Activated CD4-positive, alpha-beta T cell treated with anti-CD3 and anti-CD28 coated beads for 48 hours (primary cell): Measurements from ENCODE around the gene DYNLL1.
"Not testable (repeated sequence)": the region's sequence is repeated elsewhere in the genome, so short reads cannot be mapped to it uniquely, and the experiment has no call there.

Experiments
- DNase-seq: peaks from one replicate; pipeline ENCODE4 v3.0.0-alpha.2; 2020

The DYNLL1 gene

DNA sequence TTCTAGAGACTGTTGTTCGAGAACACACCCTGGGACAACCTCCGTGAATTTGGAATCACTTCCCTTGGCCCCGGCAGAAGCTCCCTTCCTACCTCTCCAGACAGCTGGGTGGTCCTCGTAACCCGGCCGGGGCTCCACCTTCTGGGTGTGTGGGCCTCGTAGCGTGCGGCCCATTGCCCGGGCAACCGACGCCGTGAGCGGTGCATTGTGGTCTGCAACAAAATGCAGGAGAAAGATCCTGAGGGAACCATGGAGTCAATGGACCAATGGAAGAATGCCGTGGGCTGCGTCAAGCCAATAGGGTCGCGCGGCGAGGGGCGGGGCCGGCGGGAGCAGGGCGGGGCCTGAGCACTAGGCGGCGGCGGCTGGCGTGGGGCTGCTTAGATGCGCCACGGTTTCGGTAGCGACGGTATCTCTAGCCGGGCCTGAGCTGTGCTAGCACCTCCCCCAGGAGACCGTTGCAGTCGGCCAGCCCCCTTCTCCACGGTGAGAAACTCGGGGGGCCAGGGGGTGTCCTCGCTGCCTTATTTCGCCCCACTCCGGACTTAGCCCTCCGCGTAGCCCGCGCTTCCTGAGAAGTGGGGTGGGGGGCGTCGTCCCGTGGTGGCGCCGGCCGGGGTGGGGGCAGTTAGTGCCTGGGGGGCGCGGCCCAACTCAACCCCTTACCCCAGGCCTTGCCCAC lies at the start of gene DYNLL1:
Gene DYNLL1, plus strand, starts transcription at position 383 of the 682 bp plus-strand sequence. CDS start 309 bp downstream, outside the sequence.
- peak; percentile 99 for DNase-seq

- not testable (repeated sequence) for DNase-seq
Observed at GRCh38 chr12:120446844-120447178, 49.1 kb upstream of the DYNLL1 start.

DNA sequence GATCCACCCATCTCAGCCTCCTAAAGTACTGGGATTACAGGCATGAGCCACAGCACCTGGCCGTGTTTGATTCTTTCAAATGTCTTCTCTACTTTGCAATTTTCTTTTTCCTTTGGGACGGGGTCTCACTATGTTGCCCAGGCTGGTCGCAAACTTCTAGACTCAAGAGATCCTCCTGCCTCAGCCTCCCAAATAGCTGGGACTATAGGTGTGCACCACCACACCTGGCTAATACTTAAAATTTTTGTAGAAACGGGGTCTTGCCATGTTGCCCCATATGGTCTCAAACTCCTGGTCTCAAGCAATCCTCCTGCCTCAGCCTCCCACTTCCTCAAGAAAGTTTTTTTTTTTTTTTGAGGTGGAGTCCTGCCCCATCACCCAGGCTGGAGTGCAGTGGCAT lies 47.9 kb upstream of the DYNLL1 start:
- no peak for DNase-seq

GRCh38 chr12:120452524-120452923 lies 43.4 kb upstream of the DYNLL1 start:
- not testable (repeated sequence) for DNase-seq

GRCh38 chr12:120453060-120453750 lies 42.7 kb upstream of the DYNLL1 start:
- DNase-seq, result no peak

DNA sequence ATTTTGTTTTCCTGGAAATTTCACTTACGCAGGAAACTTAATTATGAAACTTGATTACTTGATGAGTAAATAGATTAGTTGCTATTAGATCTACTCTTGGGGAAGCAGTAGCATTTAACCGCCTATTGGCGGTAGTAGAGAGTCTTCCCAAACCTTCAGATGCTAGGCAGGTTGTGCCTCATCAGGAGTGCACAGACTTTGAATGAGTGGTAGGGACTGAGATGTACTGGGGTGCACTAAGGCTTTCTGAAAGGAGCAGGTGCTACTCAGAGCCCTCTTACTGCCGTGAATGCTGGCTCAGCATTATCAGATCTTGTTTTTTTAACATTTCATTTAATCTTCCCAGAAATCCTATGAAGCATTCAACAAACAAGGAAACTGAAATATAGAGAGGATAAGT lies 41.9 kb upstream of the DYNLL1 start:
- DNase-seq, result peak; percentile 29

GRCh38 chr12:120455302-120455701 lies 40.6 kb upstream of the DYNLL1 start:
- DNase-seq, result no peak

DNA sequence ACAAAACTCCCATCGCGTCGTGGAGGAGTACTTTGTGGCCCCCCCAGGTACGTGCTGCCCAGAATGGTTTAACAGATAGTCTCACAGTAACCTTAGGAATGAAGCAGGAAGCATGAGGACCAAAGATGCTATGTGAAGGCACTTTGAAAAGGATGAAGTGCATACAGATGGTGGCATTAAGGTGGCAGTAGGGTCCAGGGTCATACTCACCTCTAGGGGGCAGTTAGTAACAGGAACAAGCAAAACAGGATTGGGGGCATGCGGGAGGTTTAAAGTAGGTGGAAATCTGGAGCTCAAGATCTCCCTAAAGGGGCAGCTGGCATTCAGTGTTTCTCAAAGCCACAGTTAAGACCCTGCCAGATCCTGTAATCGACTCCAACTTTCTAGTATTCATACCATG lies 38.8 kb upstream of the DYNLL1 start:
- DNase-seq, result no peak

DNA sequence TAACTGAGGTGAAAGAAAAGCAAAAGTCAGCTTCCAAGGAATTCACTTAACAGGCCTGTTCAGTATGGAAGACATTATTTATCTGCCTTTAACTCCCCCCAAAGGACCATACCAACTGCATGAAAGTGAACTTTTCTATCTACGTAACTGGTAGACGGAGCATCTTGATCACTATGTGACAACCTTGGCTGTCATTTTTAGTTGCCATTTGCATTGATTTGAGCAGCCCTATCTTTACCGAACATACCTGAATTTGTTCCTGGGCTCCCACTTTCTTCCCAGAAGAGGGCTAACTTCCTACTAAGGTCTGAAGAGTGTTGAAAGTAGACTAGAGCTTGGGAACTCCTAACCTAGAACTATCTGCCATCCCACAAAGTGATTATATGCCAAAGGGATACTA lies 35.8 kb upstream of the DYNLL1 start:
- no peak for DNase-seq

DNA sequence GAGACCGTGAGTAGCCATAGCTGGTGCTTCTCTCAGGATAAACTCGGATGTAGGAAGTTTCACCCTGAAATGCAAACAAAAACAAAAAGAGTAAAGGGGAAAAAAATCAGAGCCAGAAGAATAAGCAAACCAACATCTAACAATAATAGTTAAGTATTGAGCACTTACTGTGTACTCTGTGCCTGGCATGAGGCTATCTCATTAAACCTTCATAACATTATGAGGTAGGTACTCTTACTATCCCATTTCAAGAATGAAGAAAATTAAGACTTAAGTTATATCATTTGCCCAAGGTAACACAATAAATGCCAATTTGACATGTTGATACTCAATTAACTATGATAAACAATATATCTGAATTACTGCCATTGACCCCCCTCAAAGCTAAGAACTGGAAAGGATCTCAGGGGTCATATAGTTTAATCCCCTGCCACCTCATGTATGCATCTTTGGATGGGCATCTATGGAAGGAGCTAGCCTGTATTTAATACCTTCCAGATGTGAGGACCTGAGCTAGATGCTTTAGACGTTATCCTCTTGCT lies 33.7 kb upstream of the DYNLL1 start:
- DNase-seq, result no peak

- DNase-seq, result no peak
Observed at GRCh38 chr12:120463712-120464111, 32.2 kb upstream of the DYNLL1 start.

- DNase-seq, result no peak
Observed at GRCh38 chr12:120465756-120466155, 30.2 kb upstream of the DYNLL1 start.

DNA sequence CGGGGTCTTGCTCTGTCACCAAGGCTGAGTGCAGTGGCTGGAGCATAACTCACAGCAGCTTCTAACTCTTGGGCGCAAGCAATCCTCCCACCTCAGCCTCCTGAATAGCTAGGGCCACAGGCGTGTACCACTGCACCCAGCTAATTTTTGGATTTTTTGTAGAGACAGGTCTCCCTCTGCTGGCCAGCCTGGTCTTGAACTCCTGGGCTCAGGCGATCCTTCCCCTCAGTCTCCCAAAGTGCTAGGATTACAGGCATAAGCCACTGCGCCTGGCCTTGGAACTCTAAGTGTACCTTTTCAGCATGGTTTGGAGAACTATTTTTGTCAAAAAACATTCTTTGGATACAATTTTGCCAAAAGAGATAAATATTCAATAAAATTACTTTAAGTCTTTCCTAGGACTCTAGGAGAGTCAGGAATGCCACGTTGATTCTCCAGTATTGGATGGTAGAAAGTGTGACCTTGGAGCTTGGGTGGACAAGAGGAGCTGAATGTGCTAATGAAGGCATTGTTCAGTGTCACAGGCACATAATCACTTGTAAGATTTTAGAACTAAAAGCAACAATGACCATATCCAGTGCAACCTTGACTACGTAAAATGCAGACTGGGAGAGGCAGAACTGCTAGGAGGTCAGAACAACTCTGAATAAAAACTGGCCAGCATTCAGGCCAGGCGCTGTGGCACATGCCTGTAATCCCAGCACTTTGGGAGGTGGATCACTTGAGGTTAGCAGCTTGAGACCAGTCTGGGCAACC lies 29.2 kb upstream of the DYNLL1 start:
- peak; percentile 61 for DNase-seq

DNA sequence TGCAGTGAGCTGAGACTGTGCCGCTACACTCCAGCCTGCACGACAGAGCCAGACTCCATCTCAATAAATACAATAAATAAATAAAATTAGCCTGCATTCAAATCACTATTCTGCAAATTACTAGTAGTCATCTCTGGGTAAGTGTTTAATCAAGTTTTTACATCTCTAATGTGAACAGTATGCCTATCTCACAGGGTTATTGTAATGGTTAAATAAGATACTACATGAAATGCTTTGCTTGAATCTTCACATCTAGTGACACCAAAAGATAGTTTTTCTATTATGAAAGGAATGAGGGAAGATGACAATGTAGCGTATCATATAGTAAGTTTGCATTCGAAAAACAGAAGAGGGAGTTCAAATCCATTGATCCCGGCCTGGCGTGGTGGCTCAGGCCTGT lies 28.5 kb upstream of the DYNLL1 start:
- DNase-seq, result no peak

- DNase-seq, result peak; percentile 43
Observed at GRCh38 chr12:120468325-120468820, 27.5 kb upstream of the DYNLL1 start.

DNA sequence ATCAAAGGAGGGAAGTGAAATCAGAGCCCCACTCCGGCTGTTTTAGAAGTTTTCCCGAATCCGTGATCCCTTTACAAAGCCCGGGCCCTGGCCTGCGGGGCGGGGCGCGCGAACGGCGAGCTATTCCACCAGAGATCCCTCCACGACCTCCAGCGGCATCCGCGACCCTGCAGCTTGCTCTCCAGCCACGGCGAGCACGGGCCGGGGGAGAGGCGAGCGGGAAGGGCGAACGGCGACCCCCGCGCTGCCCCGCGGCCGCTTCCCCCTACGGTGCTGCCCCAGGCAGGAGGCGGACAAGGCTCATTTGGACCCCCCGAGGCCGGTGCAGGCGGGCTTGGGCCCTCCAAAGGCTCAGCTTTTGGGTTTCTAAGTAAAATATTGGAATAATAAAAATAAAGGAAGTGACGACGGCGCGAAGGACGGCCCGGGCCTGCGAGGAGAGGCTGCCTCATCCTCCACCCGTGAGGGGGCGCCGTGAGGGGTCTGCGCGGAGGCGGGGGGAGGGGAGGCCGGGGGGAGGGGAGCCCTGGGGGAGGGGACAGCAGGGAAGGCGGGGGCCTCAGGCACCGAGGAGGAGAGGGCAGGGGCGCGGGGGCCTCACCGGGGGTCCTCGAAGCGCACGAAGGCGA lies 27.0 kb upstream of the DYNLL1 start:
- DNase-seq, result peak; percentile 38

GRCh38 chr12:120469450-120470149 lies 26.3 kb upstream of the DYNLL1 start, which contains the start of gene SRSF9:
TSS of gene SRSF9 (minus strand) at chr12:120469748. CDS start at chr12:120469609, 139 bp downstream.
- DNase-seq, result peak; percentile 98

- DNase-seq, result no peak
Observed at GRCh38 chr12:120470150-120470784, 25.6 kb upstream of the DYNLL1 start.

- DNase-seq, result no peak
Observed at GRCh38 chr12:120472521-120472920, 23.4 kb upstream of the DYNLL1 start.

DNA sequence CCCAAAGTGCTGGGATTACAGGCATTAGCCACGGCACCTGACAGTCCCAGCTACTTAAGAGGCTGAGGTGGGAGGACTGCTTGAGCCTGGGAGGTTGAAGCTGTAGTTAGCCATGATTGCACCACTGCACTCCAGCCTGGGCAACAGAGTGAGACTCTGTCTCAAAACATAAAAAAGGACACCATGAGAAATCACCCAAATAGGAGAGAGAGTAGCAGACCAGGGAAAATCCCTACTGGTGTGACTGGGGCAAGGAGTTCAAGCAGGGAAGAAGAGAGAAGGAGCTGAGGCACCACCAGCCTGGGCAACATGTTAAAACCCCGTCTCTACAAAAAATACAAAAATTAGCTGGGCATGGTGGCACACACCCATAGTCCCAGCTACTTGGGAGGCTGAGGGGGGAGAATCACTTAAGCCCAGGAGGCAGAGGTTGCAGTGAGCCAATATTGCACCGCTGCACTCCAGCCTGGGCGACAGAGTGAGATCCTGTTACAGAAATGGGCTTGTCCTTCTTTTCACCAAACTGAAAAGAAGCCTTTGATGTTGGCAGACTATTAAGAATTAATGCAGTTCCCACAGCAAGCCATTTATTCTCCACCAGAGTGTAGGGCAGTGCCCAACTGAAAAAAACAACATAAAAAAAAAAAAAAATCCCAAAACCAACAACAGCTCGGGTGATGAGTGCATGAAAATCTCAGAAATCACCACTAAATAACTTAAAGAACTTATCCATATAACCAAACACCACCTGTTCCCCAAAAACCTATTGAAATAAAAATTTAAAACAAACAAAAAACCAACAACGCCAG lies 21.9 kb upstream of the DYNLL1 start:
- DNase-seq, result no peak

GRCh38 chr12:120474616-120474960 lies 21.3 kb upstream of the DYNLL1 start:
- DNase-seq, result no peak
